GM12892 (cell line): ENCODE data around the gene OLFM4.

Experiments
- POLR2A ChIP-seq: IDR thresholded peaks from 2 replicates; pipeline ENCODE4 v1.6.1; 2011; ENCODE audit warnings: low read depth, low read length, control low read depth
- POLR2AphosphoS5 ChIP-seq: IDR thresholded peaks from 2 replicates; pipeline ENCODE4 v1.6.1; 2011; ENCODE audit warnings: low read depth, low read length, control low read depth

DNA sequence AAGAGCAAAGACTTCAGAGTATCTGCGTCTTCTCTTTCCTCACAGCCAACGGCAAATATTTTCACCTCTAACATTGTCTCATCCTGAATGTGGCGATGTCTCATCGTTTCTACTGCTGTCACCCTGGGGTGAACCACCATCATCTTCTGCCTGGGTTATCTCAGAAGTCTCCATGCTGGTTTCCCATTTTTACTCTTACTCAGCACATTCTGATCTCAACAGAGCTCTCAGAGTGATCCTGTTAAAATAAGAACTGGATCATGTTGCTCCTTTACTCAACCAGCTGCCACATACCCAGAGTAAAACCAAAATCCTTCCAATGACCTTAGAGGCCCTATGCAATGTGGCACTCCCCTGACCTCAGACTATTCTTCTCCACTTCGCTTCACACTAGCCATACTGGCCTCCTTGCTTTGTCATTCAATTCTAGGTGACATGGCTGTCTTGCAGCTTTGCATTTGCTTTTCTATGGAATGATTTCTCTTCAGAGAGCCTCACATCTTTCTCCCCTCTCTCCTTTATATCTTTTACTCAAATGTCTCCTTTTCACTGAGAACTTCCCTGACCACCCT is 7.8 kb upstream of the OLFM4 start:
- TF ChIP-seq POLR2A: no peak
- no peak for TF ChIP-seq POLR2AphosphoS5
